ENCODE results near the gene ZFPM1.

ZFPM1 gene

GRCh38 chr16:88575251-88575650 lies 122.2 kb downstream of the ZFPM1 start:
- Histone ChIP-seq H3K9ac (no peak overlapping the region), H3K36me3 (ENCODE audit: control insufficient read depth, insufficient read depth, low read length) (no peaks in the 10 kb centered on the region), H3K79me2 (peaks cover 54% of the 10 kb centered on the region), H3K27ac (no peak overlapping the region), H3K27me3 (ENCODE audit: control insufficient read depth, insufficient read depth, low read length) (no peaks in the 10 kb centered on the region), H2AFZ (no peak overlapping the region), H3K4me3 (ENCODE audit: low read depth, low read length) (no peak overlapping the region), H3K4me1 (peaks cover 10% of the 10 kb centered on the region), H3K9me3 (ENCODE audit: control insufficient read depth, low read length) (no peaks in the 10 kb centered on the region), H3K4me2 (ENCODE audit: low read length) (no peak overlapping the region)
- TF ChIP-seq, protein P1, sequence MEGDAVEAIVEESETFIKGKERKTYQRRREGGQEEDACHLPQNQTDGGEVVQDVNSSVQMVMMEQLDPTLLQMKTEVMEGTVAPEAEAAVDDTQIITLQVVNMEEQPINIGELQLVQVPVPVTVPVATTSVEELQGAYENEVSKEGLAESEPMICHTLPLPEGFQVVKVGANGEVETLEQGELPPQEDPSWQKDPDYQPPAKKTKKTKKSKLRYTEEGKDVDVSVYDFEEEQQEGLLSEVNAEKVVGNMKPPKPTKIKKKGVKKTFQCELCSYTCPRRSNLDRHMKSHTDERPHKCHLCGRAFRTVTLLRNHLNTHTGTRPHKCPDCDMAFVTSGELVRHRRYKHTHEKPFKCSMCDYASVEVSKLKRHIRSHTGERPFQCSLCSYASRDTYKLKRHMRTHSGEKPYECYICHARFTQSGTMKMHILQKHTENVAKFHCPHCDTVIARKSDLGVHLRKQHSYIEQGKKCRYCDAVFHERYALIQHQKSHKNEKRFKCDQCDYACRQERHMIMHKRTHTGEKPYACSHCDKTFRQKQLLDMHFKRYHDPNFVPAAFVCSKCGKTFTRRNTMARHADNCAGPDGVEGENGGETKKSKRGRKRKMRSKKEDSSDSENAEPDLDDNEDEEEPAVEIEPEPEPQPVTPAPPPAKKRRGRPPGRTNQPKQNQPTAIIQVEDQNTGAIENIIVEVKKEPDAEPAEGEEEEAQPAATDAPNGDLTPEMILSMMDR (IDR thresholded peaks at IDR 0.05): no peak

DNA sequence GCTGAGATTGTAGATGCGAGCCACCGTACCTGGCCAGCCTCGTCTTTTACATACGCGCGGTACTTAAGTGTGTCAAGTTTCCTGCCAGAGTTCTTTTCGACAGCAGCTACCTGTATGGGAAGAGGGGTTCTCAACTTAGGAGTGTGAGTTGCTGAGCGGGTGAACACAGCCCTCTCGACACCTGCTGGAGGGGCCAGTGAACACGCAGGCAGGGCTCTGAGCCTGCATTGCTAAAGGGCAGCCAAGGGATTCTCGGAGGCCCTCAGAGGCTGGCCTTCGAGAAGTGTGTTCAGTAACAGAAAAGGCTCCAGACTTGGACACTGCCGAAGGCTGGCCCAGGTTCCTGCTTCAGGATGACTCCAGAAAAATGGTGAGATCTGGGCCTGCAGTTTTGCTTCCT lies 123.2 kb downstream of the ZFPM1 start:
- TF ChIP-seq, protein P1 (IDR thresholded peaks at IDR 0.05): no peak
- no peak overlapping the region for H2AFZ ChIP-seq
- H3K4me3 ChIP-seq (ENCODE audit: low read depth, low read length): no peak overlapping the region
- H3K79me2 ChIP-seq: peaks cover 55% of the 10 kb centered on the region
- no peaks in the 10 kb centered on the region for H3K27me3 ChIP-seq (ENCODE audit: control insufficient read depth, insufficient read depth, low read length)
- no peak overlapping the region for H3K9ac ChIP-seq
- peaks cover 6% of the 10 kb centered on the region for H3K4me1 ChIP-seq
- no peaks in the 10 kb centered on the region for H3K36me3 ChIP-seq (ENCODE audit: control insufficient read depth, insufficient read depth, low read length)
- no peaks in the 10 kb centered on the region for H3K9me3 ChIP-seq (ENCODE audit: control insufficient read depth, low read length)
- no peak overlapping the region for H3K4me2 ChIP-seq (ENCODE audit: low read length)
- H3K27ac ChIP-seq: no peak overlapping the region

DNA sequence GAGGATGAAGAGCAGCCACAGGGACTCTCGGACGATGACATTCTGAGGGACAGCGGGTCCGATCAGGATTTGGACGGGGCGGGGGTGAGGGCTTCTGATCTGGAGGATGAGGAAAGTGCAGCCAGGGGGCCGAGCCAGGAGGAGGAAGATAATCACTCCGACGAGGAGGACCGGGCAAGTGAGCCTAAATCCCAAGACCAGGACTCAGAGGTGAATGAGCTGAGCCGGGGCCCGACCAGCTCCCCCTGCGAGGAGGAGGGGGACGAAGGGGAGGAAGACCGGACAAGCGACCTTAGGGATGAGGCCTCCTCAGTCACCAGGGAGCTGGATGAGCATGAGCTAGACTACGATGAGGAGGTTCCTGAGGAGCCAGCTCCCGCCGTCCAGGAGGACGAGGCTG lies 124.1 kb downstream of the ZFPM1 start:
- no peaks in the 10 kb centered on the region for H3K27me3 ChIP-seq (ENCODE audit: control insufficient read depth, insufficient read depth, low read length)
- TF ChIP-seq, protein P1 (IDR thresholded peaks at IDR 0.05): no peak
- no peak overlapping the region for H3K4me2 ChIP-seq (ENCODE audit: low read length)
- H3K79me2 ChIP-seq: peaks cover 52% of the 10 kb centered on the region
- H3K36me3 ChIP-seq (ENCODE audit: control insufficient read depth, insufficient read depth, low read length): no peaks in the 10 kb centered on the region
- no peaks in the 10 kb centered on the region for H3K4me1 ChIP-seq
- no peak overlapping the region for H3K27ac ChIP-seq
- no peaks in the 10 kb centered on the region for H3K9me3 ChIP-seq (ENCODE audit: control insufficient read depth, low read length)
- no peak overlapping the region for H3K9ac ChIP-seq
- H2AFZ ChIP-seq: no peak overlapping the region
- no peak overlapping the region for H3K4me3 ChIP-seq (ENCODE audit: low read depth, low read length)

- Histone ChIP-seq H3K79me2 (peaks cover 66% of the 10 kb centered on the region), H2AFZ (no peak overlapping the region), H3K4me3 (ENCODE audit: low read depth, low read length) (no peak overlapping the region), H3K4me1 (no peaks in the 10 kb centered on the region), H3K36me3 (ENCODE audit: control insufficient read depth, insufficient read depth, low read length) (no peaks in the 10 kb centered on the region), H3K27ac (no peak overlapping the region), H3K9me3 (ENCODE audit: control insufficient read depth, low read length) (no peaks in the 10 kb centered on the region), H3K4me2 (ENCODE audit: low read length) (no peak overlapping the region), H3K27me3 (ENCODE audit: control insufficient read depth, insufficient read depth, low read length) (no peaks in the 10 kb centered on the region), H3K9ac (no peak overlapping the region)
- TF ChIP-seq, protein P1 (IDR thresholded peaks at IDR 0.05): no peak
Observed at GRCh38 chr16:88578446-88579313, 125.6 kb downstream of the ZFPM1 start.

DNA sequence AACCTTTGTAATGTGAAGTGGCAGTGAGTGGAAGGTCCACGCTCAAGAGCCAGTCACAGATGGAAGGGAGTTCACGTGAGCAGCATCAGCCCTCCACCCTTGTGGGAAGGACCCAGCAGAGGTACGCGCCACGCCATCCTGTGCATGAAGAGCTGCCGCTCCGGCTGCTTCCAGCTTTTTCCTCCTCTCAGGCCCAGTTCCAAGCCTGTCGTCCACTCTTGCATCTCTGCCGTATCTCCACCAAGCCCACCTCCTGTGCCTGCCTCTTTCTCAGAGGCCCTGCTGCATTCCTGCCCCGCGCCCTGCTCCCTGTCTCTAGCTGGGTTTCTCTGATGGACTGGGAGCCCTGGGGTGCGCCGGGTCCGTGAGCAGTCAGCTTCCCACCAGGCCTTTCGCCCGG lies 127.3 kb downstream of the ZFPM1 start:
- H2AFZ ChIP-seq: no peak overlapping the region
- no peaks in the 10 kb centered on the region for H3K9me3 ChIP-seq (ENCODE audit: control insufficient read depth, low read length)
- H3K4me1 ChIP-seq: no peaks in the 10 kb centered on the region
- H3K9ac ChIP-seq: no peak overlapping the region
- no peak overlapping the region for H3K4me3 ChIP-seq (ENCODE audit: low read depth, low read length)
- H3K4me2 ChIP-seq (ENCODE audit: low read length): no peak overlapping the region
- H3K27ac ChIP-seq: no peak overlapping the region
- peaks cover 75% of the 10 kb centered on the region for H3K79me2 ChIP-seq
- TF ChIP-seq, protein P1 (IDR thresholded peaks at IDR 0.05): no peak
- H3K36me3 ChIP-seq (ENCODE audit: control insufficient read depth, insufficient read depth, low read length): no peaks in the 10 kb centered on the region
- H3K27me3 ChIP-seq (ENCODE audit: control insufficient read depth, insufficient read depth, low read length): no peaks in the 10 kb centered on the region

Data from parathyroid adenoma (tissue), 2 donors.